ENCODE data around the gene THSD4. TPM values are rescaled to one million over a fixed set of nuclear protein-coding genes. Genes with fewer than 3 reads are reported as not detected.

THSD4 gene
- polyA plus RNA-seq, 1 experiment = 18.8 TPM

DNA sequence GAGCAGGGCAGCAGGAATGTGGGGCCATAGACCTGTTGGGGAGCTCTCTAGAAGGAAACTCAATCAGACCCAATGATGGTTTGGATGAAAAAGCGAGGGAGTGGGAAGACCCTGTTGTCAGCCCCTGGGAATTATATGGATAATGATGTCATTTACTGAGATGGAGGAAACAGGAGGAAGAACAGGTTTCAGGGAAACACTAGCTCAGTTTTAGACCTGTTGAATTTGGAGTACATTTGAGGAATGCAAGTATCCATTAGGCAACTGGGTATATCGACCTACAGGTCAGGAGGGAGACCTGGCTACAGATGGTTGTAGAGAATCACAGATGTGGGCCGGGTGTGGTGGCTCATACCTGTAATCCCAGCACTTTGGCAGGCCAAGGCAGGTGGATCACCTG is 428.1 kb downstream of the THSD4 start:
- no peaks in the 10 kb centered on the region; the same call in 1 of the 2 replicates for H3K27me3 ChIP-seq (ENCODE audit: control insufficient read depth, insufficient read depth, low read length)
- H3K36me3 ChIP-seq (ENCODE audit: control insufficient read depth, insufficient read depth, low read length) = no peaks in the 10 kb centered on the region
- H3K4me3 ChIP-seq (ENCODE audit: low read depth, low read length) = no peak overlapping the region
- POLR2A ChIA-PET = no interaction called here
- CTCF ChIA-PET = interaction anchor here (1.8 kb wide), 1 partner anchor 10 kb away, joined by 6 read pairs; no protein-coding TSS in a partner anchor
- no peak for DNase-seq (ENCODE audit: low read depth)
- TF ChIP-seq, protein P1, sequence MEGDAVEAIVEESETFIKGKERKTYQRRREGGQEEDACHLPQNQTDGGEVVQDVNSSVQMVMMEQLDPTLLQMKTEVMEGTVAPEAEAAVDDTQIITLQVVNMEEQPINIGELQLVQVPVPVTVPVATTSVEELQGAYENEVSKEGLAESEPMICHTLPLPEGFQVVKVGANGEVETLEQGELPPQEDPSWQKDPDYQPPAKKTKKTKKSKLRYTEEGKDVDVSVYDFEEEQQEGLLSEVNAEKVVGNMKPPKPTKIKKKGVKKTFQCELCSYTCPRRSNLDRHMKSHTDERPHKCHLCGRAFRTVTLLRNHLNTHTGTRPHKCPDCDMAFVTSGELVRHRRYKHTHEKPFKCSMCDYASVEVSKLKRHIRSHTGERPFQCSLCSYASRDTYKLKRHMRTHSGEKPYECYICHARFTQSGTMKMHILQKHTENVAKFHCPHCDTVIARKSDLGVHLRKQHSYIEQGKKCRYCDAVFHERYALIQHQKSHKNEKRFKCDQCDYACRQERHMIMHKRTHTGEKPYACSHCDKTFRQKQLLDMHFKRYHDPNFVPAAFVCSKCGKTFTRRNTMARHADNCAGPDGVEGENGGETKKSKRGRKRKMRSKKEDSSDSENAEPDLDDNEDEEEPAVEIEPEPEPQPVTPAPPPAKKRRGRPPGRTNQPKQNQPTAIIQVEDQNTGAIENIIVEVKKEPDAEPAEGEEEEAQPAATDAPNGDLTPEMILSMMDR (IDR thresholded peaks at IDR 0.05; ENCODE audit: insufficient read depth, low read depth, low read length) = no peak

DNA sequence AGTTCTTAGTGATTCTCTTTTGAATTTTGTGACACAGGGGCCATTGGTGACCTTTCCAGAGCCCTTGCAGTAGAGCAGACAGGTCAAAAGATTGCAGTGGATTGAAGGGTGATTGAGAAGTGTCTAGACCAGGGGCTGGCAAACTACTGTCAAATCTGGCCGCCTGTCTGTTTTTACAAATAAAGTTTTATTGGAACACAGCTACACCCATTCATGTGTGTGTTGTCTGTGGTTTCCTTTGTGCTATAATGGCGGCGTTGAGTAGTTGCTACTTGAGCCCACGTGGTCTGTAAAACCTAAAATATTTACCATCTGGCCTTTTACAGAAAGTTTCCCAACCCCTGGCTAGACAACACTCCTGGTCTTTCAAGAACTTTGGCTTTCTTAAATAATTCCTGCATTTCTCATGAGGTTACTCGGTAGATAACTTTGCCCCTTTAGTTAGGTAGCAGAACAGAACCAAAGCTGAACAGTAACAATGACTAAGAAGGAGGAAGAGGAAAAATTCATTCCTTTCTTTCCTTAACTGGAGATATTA is 430.0 kb downstream of the THSD4 start:
- no peak for DNase-seq (ENCODE audit: low read depth)
- no peaks in the 10 kb centered on the region for H3K36me3 ChIP-seq (ENCODE audit: control insufficient read depth, insufficient read depth, low read length)
- no peaks in the 10 kb centered on the region; the same call in 1 of the 2 replicates for H3K27me3 ChIP-seq (ENCODE audit: control insufficient read depth, insufficient read depth, low read length)
- no peak overlapping the region for H3K4me3 ChIP-seq (ENCODE audit: low read depth, low read length)
- CTCF ChIA-PET = no interaction called here
- TF ChIP-seq, protein P1 (IDR thresholded peaks at IDR 0.05; ENCODE audit: insufficient read depth, low read depth, low read length) = no peak
- POLR2A ChIA-PET = no interaction called here

DNA sequence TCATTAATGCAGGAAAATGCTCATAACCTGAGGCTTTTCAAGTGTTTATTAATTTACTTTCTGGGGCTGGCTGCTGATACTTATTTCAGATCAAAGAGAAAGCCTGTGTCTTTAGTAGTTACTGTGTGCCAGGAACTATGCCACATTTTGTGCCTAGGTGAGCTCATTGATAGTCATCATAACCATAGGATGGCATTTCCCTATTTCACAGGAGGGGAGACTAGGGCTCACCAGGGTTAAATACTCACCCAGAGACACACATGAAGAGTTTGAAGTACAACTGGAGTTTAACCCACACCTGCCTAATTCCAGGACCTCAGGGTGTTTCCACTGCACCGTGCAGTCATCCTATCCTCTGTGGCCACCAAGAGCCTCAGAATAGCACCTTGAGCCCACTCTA is 430.7 kb downstream of the THSD4 start:
- POLR2A ChIA-PET = no interaction called here

DNA sequence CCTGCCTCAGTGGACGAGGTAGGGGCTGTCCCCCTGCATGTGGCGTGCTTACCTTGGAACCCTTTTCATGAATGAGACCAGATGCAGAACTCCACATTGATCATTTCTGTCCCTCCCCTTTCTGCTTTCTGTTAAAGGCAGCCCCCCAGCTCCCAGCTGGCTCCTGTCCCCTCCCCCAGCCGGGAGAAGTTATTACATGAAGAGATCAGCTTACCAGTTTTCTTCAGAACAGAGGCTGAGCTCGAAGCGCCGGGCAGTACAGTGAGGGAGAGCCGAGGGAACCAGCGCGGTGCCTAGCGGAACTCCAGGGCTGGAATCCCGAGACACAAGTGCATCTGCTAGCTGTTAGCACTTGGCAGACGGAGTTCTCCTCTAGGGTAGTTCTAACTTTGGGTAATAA is 431.7 kb downstream of the THSD4 start:
- Histone ChIP-seq H3K4me3 (ENCODE audit: low read depth, low read length) (no peak overlapping the region), H3K36me3 (ENCODE audit: control insufficient read depth, insufficient read depth, low read length) (no peaks in the 10 kb centered on the region), H3K27me3 (ENCODE audit: control insufficient read depth, insufficient read depth, low read length) (no peaks in the 10 kb centered on the region; the same call in 1 of the 2 replicates)
- ChIA-PET POLR2A (no interaction called here), CTCF (no interaction called here)
- TF ChIP-seq, protein P1 (IDR thresholded peaks at IDR 0.05; ENCODE audit: insufficient read depth, low read depth, low read length) = no peak
- DNase-seq (ENCODE audit: low read depth) = no peak

More for the DNA sequence above, 430.7 kb downstream of the THSD4 start:
- DNase-seq (ENCODE audit: low read depth) = no peak
- Histone ChIP-seq H3K36me3 (ENCODE audit: control insufficient read depth, insufficient read depth, low read length) (no peaks in the 10 kb centered on the region), H3K4me3 (ENCODE audit: low read depth, low read length) (no peak overlapping the region), H3K27me3 (ENCODE audit: control insufficient read depth, insufficient read depth, low read length) (no peaks in the 10 kb centered on the region; the same call in 1 of the 2 replicates)
- TF ChIP-seq, protein P1 (IDR thresholded peaks at IDR 0.05; ENCODE audit: insufficient read depth, low read depth, low read length) = no peak
- CTCF ChIA-PET = no interaction called here

DNA sequence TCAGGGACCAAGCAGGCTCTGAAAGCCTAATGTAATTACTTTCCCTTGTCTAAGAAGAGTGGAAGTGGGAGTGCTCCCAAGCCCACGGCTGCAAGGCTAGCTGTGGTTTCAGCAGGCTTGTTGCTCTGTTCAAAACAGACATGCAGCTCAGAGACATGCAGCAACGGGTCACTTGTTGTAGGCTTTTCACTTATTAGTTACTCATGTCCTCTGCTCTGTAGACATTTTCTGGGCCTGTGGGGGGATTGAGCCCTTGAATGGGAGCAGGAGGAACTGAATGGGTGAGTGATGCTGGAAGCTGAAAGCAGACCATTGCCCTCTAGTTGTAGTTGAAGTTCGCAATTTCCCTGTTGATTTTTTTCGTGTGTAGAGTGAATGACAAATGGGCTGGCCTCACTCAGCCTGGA is 433.1 kb downstream of the THSD4 start:
- CTCF ChIA-PET = interaction anchor here (1.2 to 1.8 kb wide), 2 partner anchors 15 to 27 kb away, joined by 3 to 4 read pairs; no protein-coding TSS in a partner anchor
- POLR2A ChIA-PET = no interaction called here

More for the DNA sequence above, 433.1 kb downstream of the THSD4 start:
- no peaks in the 10 kb centered on the region for H3K36me3 ChIP-seq (ENCODE audit: control insufficient read depth, insufficient read depth, low read length)
- no peaks in the 10 kb centered on the region; the same call in 1 of the 2 replicates for H3K27me3 ChIP-seq (ENCODE audit: control insufficient read depth, insufficient read depth, low read length)
- TF ChIP-seq, protein P1 (IDR thresholded peaks at IDR 0.05; ENCODE audit: insufficient read depth, low read depth, low read length) = no peak
- no peak for DNase-seq (ENCODE audit: low read depth)
- no peak overlapping the region for H3K4me3 ChIP-seq (ENCODE audit: low read depth, low read length)

Data from BJ (cell line).